ENCODE measurements around the gene C6orf89. TPM values are rescaled to one million over a fixed set of nuclear protein-coding genes. Genes with fewer than 3 reads are reported as not detected.

Gene C6orf89
- polyA plus RNA-seq, 1 donor from 2014 or later: 24.6 TPM

DNA sequence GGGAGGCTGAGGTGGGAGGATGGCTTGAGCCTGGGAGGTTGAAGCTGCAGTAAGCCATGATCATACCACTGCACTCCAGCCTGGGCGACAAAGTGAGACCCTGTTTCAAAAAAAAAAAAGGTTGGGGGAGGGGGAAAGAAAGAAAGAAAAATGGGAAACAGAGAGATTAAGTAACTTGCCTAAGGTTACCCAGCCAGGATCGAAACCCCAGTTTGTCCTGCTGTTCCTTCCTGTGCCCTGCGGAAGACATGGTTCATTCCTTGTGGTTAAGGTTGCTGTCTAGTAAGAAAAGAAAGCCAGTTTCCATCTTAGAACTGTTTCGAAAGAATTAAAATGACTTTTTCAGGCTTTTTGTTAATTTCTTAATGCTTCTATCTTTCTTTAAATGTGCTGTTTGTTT lies 29.8 kb downstream of the C6orf89 start:
- Histone ChIP-seq H3K9ac (ENCODE audit: low read length) (no peak overlapping the region), H2AFZ (ENCODE audit: low read depth, low read length) (no peak overlapping the region), H3K36me3 (ENCODE audit: insufficient read depth, low read length) (peaks cover 7% of the 10 kb centered on the region), H3K27ac (ENCODE audit: low read length) (no peak overlapping the region), H3K27me3 (ENCODE audit: insufficient read depth, low read depth, low read length) (no peaks in the 10 kb centered on the region), H3K4me2 (ENCODE audit: low read length) (no peak overlapping the region), H3K4me3 (ENCODE audit: low read length) (no peak overlapping the region), H3F3A (ENCODE audit: insufficient read depth, low read length, poor library complexity, severe bottlenecking) (no peaks in the 10 kb centered on the region), H3K9me2 (ENCODE audit: insufficient read depth, low read length) (no peaks in the 10 kb centered on the region), H3K9me3 (ENCODE audit: low read length) (no peaks in the 10 kb centered on the region), H3K79me2 (replicated peaks; ENCODE audit: insufficient read depth, low read length) (no peaks in the 10 kb centered on the region), H4K20me1 (ENCODE audit: insufficient read depth) (no peaks in the 10 kb centered on the region)
- TF ChIP-seq, protein P1, sequence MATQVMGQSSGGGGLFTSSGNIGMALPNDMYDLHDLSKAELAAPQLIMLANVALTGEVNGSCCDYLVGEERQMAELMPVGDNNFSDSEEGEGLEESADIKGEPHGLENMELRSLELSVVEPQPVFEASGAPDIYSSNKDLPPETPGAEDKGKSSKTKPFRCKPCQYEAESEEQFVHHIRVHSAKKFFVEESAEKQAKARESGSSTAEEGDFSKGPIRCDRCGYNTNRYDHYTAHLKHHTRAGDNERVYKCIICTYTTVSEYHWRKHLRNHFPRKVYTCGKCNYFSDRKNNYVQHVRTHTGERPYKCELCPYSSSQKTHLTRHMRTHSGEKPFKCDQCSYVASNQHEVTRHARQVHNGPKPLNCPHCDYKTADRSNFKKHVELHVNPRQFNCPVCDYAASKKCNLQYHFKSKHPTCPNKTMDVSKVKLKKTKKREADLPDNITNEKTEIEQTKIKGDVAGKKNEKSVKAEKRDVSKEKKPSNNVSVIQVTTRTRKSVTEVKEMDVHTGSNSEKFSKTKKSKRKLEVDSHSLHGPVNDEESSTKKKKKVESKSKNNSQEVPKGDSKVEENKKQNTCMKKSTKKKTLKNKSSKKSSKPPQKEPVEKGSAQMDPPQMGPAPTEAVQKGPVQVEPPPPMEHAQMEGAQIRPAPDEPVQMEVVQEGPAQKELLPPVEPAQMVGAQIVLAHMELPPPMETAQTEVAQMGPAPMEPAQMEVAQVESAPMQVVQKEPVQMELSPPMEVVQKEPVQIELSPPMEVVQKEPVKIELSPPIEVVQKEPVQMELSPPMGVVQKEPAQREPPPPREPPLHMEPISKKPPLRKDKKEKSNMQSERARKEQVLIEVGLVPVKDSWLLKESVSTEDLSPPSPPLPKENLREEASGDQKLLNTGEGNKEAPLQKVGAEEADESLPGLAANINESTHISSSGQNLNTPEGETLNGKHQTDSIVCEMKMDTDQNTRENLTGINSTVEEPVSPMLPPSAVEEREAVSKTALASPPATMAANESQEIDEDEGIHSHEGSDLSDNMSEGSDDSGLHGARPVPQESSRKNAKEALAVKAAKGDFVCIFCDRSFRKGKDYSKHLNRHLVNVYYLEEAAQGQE (IDR thresholded peaks at IDR 0.05; ENCODE audit: borderline replicate concordance): no peak
- TF ChIP-seq POLR2AphosphoS5 (IDR thresholded peaks at IDR 0.05): no peak
- TF ChIP-seq SMC3 (conservative IDR thresholded peaks at IDR 0.05; ENCODE audit: poor library complexity): no peak
- no peak for TF ChIP-seq EZH2 (IDR thresholded peaks at IDR 0.05; ENCODE audit: borderline replicate concordance, insufficient read depth, low read length, poor library complexity, severe bottlenecking)
- no peak for TF ChIP-seq RAD21 (conservative IDR thresholded peaks at IDR 0.05)
- no peak for TF ChIP-seq TAF1 (IDR thresholded peaks at IDR 0.05; ENCODE audit: low read depth)
- TF ChIP-seq EP300 (conservative IDR thresholded peaks at IDR 0.05; ENCODE audit: poor library complexity, severe bottlenecking): no peak
- no peak for TF ChIP-seq MXI1 (conservative IDR thresholded peaks at IDR 0.05; ENCODE audit: poor library complexity, severe bottlenecking)
- TF ChIP-seq, protein P2, sequence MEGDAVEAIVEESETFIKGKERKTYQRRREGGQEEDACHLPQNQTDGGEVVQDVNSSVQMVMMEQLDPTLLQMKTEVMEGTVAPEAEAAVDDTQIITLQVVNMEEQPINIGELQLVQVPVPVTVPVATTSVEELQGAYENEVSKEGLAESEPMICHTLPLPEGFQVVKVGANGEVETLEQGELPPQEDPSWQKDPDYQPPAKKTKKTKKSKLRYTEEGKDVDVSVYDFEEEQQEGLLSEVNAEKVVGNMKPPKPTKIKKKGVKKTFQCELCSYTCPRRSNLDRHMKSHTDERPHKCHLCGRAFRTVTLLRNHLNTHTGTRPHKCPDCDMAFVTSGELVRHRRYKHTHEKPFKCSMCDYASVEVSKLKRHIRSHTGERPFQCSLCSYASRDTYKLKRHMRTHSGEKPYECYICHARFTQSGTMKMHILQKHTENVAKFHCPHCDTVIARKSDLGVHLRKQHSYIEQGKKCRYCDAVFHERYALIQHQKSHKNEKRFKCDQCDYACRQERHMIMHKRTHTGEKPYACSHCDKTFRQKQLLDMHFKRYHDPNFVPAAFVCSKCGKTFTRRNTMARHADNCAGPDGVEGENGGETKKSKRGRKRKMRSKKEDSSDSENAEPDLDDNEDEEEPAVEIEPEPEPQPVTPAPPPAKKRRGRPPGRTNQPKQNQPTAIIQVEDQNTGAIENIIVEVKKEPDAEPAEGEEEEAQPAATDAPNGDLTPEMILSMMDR (IDR thresholded peaks at IDR 0.05; ENCODE audit: poor library complexity, severe bottlenecking): no peak

DNA sequence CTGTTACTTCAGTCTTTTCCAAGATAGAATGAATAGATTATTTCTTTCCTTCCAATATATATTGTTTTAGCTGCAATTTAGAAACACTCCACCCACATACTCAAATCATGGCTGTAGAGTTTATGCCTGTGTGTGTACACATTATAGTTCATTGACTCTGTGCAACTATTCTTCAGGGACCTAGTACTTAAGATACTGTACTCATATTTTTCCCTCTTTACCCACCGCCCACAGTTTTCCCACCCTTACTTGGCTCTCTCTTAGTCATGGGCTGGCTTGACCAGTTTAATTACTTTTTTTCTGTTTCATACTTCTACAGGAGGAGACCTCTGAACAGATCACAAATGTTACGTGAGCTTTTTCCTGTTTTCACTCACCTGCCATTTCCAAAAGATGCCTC lies 30.4 kb downstream of the C6orf89 start:
- TF ChIP-seq EP300 (conservative IDR thresholded peaks at IDR 0.05; ENCODE audit: poor library complexity, severe bottlenecking): no peak
- TF ChIP-seq EZH2 (IDR thresholded peaks at IDR 0.05; ENCODE audit: borderline replicate concordance, insufficient read depth, low read length, poor library complexity, severe bottlenecking): no peak
- TF ChIP-seq RAD21 (conservative IDR thresholded peaks at IDR 0.05): no peak
- TF ChIP-seq SMC3 (conservative IDR thresholded peaks at IDR 0.05; ENCODE audit: poor library complexity): no peak
- TF ChIP-seq, protein P1 (IDR thresholded peaks at IDR 0.05; ENCODE audit: borderline replicate concordance): no peak
- no peak for TF ChIP-seq POLR2AphosphoS5 (IDR thresholded peaks at IDR 0.05)
- TF ChIP-seq TAF1 (IDR thresholded peaks at IDR 0.05; ENCODE audit: low read depth): no peak
- TF ChIP-seq, protein P2 (IDR thresholded peaks at IDR 0.05; ENCODE audit: poor library complexity, severe bottlenecking): no peak
- no peak for TF ChIP-seq MXI1 (conservative IDR thresholded peaks at IDR 0.05; ENCODE audit: poor library complexity, severe bottlenecking)
- Histone ChIP-seq H3K36me3 (ENCODE audit: insufficient read depth, low read length) (peaks cover 7% of the 10 kb centered on the region), H3K9ac (ENCODE audit: low read length) (no peak overlapping the region), H3K9me2 (ENCODE audit: insufficient read depth, low read length) (no peaks in the 10 kb centered on the region), H4K20me1 (ENCODE audit: insufficient read depth) (no peaks in the 10 kb centered on the region), H3K4me3 (ENCODE audit: low read length) (no peak overlapping the region), H3K9me3 (ENCODE audit: low read length) (no peaks in the 10 kb centered on the region), H3K27ac (ENCODE audit: low read length) (no peak overlapping the region), H3K27me3 (ENCODE audit: insufficient read depth, low read depth, low read length) (no peaks in the 10 kb centered on the region), H3F3A (ENCODE audit: insufficient read depth, low read length, poor library complexity, severe bottlenecking) (no peaks in the 10 kb centered on the region), H3K4me2 (ENCODE audit: low read length) (no peak overlapping the region), H2AFZ (ENCODE audit: low read depth, low read length) (no peak overlapping the region), H3K79me2 (replicated peaks; ENCODE audit: insufficient read depth, low read length) (no peaks in the 10 kb centered on the region)

Data from neural cell (in vitro differentiated cells).